Activated effector memory CD4-positive, alpha-beta T cell treated with anti-CD3 and anti-CD28 coated beads, Interleukin-2, amount 50 U/mL, for 16 hours (primary cell): ENCODE data around the gene UCMA.
"Not testable (repeated sequence)": the region's sequence is repeated elsewhere in the genome, so short reads cannot be mapped to it uniquely, and the experiment has no call there.

Source experiments
- DNase-seq: peaks from one replicate; pipeline ENCODE4 v3.0.0-alpha.2; 2020

The UCMA gene

DNA sequence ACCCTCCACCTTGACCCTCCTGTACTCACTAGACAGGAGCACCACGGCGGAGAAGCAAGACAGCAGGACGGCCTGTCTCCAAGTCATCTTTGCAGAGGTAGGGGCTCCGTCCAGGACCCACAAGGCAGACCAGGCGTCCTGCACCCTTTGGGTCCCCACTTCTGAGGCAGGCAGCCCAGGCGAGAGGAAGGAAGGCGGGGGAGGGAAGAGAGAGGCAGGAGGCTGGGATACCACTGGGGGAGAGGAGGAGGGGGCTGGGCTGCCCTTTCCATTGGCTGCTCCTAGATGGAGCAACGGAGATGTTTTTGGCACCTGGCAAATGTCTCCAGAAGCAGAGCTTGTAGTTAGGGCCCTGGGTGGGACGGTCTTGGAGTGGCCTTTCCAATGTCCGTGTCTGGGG, at the start of gene UCMA:
TSS of gene UCMA (minus strand) at position 203 of the 400 bp plus-strand sequence. CDS start at position 87, 116 bp downstream.
- DNase-seq = peak; percentile 28

DNA sequence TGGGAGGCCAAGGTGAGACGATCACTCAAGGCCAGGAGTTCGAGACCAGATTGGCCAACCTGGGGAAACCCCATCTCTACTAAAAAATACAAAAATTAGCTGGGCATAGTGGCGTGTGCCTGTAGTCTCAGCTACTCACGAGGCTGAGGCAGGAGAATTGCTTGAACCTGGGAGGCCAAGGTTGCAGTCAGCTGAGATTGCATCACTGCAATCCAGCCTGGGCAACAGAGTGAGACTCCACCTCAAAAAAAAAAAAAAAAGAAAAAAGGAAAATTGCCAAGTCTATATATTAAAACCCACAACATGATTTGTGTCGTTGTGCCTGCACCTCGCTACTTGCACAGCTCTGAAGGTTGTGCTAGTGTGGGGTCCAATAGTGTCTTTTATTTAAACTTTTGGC, 48.2 kb upstream of the UCMA start:
- not testable (repeated sequence) for DNase-seq

DNA sequence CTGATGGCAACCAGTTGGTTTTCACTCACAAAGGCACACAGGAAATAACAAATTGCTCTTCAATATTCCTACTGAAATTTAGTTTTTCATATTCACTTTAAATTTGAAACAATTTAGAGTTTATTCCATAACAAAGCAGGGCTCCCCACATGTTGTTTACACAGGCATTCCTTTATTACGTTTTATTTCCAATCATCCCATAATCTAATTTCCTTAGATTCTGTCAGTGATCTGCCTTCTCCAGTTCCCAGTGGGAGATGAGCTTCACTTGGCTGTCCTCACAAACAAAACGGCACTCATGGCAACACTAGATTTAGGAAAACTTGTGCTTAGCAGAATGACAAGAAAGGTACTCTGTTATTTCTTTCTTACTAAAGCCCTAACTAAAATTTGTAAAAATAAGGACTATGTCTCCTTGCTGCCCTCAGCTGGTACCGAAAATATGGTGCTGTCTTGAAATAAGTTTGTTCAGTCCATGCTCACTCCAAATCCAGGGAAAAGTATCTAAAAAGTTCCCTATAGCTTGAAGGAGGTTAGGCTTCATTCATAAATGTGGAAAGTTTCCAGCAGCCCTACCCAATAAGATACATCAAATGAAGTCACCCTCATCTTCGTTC, 42.7 kb upstream of the UCMA start:
- DNase-seq = no peak

- DNase-seq = not testable (repeated sequence)
Measured at GRCh38 chr10:13276146-13276545, 42.0 kb upstream of the UCMA start.

DNA sequence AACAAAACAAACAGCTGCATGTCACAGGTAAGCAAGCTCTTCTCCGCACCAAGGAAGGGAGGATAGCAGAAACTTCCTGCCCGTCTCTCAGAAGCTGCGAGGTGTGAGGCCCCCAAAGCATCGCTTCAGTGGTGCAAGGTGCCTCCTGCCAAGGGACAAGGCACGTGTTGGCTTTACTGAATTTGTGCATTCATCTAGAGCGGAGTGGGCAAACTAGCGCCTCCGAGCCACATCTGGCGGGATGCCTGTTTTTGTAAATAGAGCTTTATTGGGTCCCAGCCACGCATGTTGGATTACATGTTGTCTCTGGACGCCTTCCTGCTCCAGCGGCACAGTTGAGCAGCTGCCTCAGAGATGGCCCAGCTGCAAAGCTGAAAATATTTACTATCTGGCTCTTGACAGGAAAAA, 38.0 kb upstream of the UCMA start:
- no peak for DNase-seq

- DNase-seq = peak; percentile 80
Measured at GRCh38 chr10:13271552-13272163, 37.5 kb upstream of the UCMA start.

- DNase-seq = no peak
Measured at GRCh38 chr10:13270877-13271551, 36.8 kb upstream of the UCMA start.

- no peak for DNase-seq
Measured at GRCh38 chr10:13268841-13269240, 34.7 kb upstream of the UCMA start.

DNA sequence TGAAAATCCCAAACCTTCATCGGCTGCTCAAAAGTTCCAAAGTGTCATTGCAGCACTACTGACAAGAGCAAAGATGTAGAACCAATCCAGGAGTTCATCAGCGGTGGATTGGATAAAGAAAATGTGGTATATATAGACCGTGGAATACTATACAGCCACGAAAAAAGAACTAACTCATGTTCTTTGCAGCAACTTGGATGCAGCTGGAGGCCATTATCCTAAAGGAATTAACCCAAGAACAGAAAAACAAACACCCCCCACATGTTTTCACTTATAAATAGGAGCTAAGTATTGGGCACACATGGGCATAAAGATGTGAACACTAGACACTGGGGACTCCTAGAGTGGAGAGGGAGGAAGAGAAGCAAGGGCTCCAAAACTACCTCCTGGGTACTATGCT, 34.1 kb upstream of the UCMA start:
- DNase-seq = no peak

DNA sequence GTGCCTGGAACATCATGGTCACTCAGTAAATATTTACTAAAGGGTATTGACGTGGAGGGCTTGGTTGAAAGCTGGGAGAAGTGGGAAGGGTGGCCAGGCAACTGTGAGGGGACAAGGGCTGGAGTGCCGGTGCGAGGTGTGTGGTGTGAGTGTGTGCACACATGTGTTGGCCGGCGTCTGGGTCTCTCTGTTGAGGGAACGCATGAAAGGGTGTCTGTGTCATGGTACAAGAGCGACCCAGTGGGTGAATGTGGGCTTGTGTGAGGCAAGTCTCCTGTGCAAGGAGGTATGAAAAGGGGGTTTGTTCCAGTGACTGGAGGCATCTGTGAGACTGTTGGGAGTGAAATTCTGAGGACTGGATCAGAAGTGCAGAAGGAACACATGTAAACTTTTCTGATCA, 29.4 kb upstream of the UCMA start:
- DNase-seq = no peak

- no peak for DNase-seq
Measured at GRCh38 chr10:13262433-13262832, 28.3 kb upstream of the UCMA start.

GRCh38 chr10:13257621-13258140, 23.5 kb upstream of the UCMA start:
- DNase-seq = no peak

DNA sequence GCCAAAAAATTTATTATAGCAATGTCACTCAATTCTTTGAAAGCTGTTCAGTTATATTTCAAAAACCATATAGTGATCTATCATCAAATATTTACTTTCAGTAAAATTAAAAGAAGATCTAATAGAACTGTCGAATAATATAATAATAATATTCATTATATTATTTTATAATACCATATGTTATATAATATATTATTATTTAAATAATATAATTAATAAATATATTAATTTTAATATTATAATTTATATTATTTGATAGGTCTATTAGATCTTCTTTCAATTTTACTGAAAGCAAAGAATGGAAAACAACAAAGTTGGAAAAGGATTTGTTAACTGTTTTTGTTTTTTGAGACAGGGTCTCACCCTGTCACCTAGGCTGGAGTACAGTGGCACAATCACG, 22.5 kb upstream of the UCMA start:
- no peak for DNase-seq

DNA sequence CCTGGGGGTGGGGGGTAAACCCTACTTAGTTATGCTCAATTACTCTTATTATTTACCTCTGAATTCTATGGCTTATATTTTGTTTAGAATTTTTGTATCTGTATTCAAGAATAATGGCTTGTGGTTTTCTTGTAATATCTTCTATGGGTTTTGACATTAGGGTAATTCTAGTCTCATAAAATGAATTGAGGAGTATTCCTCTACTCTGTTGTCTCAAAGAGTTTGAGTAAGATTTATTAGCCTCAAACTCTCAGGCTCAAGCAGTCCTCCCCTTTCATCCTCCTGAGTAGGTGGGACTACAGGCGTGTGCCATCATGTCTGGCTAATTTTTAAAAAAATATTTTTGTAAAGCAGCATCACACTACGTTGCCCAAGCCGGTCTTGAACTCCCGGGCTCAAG, 19.6 kb upstream of the UCMA start:
- DNase-seq = no peak

- DNase-seq = no peak
Measured at GRCh38 chr10:13247784-13248183, 13.6 kb upstream of the UCMA start.

DNA sequence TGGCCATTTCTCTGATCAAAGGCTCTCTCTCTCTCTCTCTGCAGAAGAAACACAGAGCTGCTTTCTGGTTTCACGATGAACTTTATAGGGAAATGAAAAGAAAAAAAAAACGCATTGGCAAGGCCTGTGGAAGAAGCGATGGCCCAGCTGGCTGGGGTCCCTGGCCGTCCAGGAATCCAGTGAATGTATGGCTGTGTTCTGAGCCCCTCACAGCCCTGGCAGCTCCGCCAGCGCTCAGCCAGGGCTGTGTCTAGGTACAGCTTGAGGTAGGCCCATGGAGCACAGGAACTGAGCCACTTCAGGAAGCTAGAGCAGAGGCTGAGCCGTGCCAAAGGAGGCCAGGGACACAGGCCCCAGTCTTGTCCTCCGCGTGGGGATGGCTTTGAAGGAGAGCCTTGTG, 13.1 kb upstream of the UCMA start:
- DNase-seq = no peak

DNA sequence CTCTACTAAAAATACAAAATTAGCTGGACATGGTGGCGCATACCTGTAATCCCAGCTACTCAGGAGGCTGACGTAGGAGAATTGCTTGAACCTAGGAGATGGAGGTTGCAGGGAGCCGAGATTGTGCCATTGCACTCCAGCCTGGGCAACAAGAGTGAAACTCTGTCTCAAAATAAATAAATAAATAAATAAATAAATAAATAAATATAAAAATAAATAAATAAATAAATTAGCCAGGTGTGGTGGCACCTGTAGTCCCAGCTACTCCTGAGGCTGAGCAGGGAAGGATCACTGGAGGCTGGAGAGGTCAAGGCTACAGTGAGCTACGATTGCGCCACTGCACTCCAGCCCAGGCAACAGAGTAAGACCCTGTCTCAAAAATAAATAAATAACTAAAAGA, 8.1 kb upstream of the UCMA start:
- DNase-seq = not testable (repeated sequence)

DNA sequence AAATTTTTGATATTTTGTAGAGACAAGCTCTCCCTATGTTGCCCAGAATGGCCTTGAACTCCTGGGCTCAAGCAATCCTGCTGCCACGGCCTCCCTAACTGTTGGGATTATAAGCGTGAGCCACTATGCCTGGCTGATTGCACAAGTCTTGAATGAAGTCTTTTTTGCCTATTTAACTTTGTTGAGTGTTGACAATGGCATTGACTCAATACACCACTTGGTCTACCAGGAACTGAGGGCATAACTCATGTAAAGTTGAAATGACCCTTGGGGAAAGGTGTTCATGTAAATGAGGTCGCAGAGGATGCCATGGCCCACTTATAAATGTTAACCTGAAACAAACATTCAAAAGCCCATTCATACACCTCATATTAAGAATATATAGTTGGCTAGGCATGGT, 7.4 kb upstream of the UCMA start:
- no peak for DNase-seq

DNA sequence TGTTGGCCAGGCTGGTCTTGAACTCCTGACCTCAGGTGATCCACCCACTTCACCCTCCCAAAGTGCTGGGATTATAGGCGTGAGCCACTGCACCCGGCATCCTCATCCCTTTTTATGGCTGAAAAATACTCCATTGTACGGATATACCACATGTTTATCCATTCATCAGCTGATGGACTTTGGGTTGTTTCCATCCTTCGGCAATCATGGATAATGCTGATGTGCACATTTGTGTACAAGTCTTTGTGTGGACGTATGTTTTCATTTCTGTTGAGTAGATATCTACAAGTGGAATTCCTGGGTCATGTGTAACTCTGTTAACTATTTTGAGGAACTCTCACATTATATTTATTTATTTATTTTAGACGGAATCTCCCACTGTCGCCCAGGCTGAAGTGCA, 5.7 kb upstream of the UCMA start:
- DNase-seq = peak; percentile 8

DNA sequence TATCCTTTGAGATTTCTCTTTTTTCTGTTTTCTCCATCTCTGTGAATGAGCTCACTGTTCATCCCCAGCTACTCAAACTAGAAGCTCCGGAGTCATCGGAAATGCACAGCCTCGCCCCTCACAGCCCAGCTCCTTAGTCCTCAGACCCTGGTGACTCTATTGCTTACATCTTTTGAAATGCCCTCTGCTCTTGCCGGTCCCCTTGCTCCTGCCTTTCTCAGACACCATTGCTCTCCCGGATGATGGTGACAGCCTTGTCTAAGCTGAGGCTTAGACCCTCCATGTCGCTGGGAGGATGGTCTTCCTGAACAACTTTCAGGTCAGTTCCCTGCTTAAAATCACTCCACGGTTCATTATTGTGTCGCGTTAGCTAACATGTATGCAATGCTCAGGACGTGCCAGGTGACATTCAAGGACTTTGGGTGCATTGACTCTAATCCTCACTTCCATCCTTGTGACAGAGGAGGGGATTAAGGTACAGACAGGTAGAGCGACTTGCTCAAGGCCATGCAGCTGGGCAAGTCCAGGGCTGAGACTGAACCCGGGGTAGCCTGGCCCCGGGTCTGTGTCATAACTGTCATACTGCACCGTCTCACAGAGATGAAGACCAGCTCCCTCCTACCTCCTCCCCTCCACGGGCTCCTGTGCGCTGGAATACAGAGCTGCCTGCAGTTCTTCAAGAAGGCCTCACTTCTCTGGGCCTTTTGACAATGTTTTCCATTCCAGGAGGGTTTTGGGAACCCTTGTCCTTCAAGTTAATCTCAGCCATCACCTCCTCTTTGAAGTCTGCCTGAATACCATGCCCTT, 4.3 kb upstream of the UCMA start:
- peak; percentile 58 for DNase-seq

DNA sequence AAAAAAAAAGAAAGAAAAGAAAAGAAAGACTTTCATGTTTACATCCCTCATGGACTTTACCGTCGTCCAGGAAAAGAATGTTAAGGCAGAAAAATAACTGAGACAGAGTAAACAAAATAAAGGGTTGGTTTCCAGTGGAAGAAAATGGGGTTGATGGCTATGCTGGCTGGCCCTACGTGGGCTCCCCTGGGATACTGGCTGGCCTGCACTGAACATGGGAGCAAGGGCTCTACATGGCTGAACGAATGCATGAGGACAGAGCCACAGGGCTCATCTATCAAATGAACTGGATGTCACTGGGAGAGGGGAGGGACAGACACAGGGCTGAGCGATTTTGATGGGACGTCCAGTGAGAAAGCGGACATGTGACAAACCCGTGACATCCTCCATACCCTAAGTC, 2.5 kb upstream of the UCMA start:
- no peak for DNase-seq

GRCh38 chr10:13234736-13235135, 562 bp upstream of the UCMA start:
- peak; percentile 33 for DNase-seq

DNA sequence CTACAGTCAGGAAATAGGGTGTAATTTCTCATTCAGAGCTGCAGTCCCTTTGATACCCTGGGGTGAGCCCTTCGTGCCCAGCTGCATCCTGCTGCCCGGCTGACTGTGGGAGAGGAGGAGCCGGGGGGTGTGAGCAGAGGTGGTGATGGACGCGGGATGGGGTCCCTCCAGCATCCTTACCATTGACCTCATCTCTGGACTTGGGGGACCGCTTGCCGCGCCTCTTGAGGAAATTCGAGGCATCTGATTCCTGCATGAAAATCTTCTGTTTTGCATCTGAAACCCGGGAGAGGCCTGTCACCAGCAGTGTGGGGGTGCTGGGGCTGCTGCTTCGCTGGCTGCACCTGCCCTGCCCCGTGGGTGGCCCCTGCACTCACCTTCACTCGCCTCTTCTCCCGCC, 816 bp downstream of the UCMA start:
- peak; percentile 54 for DNase-seq
